Fibroblast of peridontal ligament (primary cell): ENCODE results near the gene FERMT1.
"Not testable (repeated sequence)": the region's sequence is repeated elsewhere in the genome, so short reads cannot be mapped to it uniquely, and the experiment has no call there.

Experiments used
- DNase-seq: peaks from one replicate; pipeline ENCODE4 v3.0.0-alpha.2; 2010; ENCODE audit errors: extremely low read depth

The FERMT1 gene

DNA sequence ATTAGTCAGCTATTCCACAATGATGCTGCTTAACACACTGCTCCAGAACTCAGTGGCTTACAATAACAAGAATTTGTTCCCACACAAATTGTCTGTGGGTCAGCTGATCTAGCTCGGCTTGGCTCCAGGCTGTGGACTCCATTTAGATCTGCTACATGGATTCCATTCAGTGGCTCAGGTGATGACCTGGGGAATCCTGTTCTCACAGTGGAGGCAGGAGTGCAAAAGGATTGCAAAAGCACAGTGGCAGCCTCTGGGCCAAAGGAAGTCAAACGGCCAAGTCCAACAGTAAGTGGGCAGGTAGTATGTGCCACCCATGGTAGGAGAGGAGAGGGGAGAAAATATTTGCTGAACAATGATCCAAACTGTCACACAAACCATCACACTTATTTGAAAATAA, 53.2 kb downstream of the FERMT1 start:
- DNase-seq, result no peak

DNA sequence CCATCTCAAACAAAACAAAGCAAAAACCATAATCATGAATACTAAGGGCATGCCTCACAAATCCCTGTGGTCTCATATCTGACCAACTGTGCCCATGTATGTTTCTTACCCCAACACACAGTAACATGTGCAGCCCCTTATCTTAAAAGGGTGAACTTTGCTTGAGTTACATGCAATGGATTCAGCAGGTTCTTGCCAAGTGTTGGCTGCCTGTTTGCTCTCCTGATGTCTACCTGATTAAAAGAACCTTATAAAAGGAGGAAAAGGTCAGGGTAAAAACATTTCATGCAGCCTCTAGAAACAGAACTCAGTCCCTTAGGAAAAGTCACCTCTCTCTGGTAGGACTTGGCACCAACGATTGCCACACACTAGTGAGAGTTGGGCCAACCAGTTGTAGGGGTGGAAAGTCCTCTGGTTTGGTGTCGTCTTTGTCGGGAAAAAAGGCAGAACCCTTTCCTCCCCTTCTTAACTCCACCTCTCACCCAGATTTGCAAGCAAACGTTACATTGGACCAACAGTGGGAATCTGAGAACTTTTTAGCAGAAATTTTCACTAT, 55.0 kb downstream of the FERMT1 start:
- no peak for DNase-seq

DNA sequence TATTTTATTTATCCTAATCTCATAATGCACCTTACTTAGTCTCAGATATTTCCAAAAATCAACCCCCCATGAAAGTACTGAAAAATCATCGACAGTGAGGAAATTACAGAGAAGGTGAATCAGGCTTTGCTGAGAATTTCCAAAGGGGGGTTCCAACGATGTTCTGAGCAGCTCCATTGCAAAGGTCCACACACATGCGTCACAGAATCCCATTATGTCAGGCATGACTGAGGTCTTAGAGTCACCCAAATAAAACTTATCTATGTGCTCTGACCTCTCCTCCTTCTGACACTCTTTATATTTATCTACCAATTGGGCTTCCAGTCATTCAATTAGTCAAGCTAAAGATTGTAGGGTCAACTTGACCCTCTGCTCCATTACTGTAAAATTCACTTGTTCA, 56.2 kb downstream of the FERMT1 start:
- no peak for DNase-seq

DNA sequence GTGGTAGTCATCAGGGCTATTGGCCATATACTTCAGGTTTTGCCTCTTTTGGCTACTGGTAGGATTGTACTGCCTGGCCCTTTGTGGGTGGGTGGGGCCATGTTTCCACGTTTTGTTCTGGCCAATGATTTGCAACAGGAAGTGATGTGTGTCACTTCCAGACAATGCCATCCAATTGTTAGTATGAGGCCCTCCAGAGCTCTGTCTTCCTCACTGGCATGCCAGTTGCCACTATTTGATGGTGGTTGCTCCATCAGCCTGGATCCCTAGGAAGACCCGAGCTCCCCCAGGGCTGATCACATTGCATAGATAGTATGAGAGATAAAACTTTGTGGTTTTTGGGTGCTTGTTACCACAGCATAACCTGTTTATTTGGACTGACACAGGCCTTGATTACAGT, 61.3 kb downstream of the FERMT1 start:
- DNase-seq, result no peak

DNA sequence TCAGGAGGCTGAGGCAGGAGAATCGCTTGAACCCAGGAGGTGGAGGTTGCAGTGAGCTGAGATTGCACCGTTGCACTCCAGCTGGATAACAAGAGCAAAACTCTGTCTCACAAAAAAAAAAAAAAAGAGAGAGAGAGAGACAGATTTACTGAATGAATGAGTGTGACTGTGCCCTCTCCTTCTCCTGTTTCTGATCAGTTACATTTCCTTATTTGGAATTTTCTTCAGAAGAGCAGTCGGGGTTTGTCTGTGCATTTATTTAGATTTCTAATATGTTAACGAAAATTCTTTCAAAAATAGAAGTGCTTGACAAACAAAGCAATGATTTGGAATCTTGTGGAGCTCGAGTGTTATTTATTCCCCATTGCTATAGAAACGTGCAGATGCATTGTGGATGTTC, 62.6 kb downstream of the FERMT1 start:
- DNase-seq, result no peak

DNA sequence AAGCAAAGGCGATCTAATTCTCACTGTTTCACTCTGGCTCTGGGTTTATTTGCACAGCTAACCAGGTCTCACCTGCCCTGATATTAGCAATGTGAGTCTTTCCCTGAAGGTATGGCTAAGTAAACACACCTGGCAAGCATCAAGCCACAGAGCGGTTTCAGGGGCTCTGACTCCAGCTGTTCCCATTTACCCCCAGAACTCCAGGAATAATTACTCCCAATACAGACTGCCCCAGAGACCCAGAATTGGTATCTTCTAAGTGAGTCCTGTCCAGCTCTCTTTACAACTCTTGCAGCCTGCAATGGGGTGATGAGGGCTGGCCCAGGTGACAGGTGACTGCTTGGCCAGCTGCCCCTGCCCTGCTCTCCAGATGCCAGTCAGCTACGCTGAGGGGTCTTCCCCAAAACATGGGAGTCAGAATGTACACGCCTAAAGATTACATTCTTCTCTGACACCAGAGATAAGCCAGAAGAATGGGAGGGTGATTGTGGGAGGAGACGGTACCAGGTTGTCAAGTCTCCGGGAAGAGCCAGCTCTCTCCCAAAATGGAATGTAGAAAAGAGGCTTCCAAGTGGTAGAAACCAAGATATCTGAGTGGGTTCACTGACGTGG, 64.0 kb downstream of the FERMT1 start:
- no peak for DNase-seq

DNA sequence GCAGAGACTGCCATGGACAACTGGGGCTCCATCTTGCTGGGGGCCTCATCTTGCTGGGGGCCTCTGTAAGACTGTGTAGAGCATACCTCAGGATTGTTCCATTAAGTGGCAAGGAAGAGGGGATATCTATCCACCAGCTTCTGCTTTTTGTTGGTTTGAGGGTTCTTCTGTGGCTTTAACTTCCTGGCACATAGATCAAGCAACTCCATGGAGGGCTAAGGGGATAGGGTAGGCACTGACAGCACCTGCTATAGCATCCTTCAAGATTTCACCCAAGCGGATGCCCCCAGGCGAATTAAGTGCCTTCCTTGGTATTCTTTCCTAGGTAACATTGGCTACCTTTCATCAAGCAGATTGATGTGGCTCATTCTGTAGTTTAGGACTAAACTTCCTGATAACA, 65.1 kb downstream of the FERMT1 start:
- no peak for DNase-seq

DNA sequence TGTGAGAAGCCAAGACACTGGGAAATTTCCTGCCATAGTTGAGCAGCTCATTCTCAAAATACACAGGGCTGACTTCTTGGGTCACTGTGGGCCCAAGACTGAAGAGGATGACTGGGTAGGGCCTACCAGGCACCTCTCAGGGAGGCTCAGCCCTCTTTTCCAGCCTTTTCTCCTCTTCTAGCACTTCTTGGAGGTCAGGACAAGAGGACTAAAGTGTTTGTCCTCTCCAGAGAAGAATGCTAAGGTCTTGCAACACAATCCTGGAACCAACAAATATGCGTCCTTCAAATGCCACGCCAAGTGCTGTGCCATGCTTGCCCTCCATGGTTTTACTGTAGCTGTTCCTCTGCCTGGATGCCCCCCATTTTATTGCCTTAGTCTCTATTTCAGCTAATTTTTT, 65.7 kb downstream of the FERMT1 start:
- DNase-seq, result no peak

DNA sequence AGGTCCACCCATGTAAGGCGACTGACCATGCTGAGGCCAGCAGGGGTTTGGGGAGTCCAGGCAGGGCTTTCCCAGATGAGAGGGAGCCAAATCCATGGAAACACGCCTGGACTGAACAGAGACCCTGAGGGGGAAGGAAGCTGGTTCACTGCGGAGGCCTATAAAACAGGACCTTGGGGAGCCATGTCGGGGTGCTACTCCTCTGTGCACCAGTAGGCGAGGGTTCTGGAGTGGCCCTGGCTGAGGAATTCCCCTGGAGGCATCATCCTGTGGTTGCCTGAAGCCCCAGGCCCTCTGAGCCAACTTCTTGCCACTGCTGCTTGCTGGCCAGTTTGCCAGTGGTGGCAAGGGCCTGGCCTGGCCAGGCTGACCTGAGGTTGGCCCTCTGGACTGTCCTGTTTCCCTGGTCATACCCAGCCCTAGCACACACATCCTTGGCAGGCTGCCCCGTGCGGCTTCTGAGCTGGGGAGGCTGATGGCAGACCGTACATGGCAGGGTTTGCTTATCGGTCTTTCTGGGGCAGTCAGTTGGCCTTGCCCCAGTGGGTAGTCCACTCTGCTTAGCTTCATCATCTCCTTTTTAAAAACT, 66.8 kb downstream of the FERMT1 start:
- DNase-seq, result no peak

DNA sequence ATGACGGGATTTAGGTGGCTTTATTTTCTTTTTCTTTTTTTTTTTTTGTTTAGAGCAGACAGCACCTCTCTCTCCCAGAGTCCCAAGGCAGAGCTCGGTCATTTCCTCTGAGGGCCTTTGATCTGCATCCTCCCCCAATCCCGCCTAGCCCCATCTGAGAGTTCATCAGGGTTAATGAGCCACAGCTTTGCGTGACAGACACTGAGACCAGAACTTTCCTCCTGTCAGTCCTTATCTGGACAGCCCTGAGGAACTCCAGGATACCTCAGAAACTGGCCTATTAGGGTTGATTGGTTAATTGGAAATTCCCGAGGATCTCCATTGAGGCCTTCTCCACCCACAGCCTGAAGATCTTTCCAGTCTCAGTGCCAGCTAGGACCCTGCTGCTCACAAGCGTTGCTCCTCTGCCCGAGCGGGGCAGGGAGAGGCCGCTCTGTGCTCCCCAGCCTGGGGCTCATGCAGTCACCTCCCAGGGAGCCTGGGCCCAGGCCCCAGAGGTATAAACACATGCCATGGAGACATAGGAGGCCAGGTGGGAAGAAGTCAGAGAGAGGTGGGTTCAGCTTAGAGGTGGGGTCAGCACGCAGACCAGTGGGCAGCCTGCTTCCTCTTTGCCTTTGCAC, 67.6 kb downstream of the FERMT1 start:
- DNase-seq, result no peak

DNA sequence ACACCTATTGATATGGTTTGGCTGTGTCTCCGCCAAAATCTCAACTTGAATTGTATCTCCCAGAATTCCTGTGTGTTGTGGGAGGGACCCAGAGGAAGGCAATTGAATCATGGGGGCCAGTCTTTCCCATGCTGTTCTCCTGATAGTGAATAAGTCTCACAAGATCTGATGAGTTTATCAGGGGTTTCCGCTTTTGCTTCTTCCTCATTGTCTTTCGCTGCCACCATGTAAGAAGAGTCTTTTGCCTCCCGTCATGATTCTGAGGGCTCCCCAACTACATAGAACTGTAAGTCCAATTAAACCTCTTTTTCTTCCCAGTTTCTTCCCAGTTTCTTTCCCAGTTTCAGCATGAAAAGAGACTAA, 68.2 kb downstream of the FERMT1 start:
- not testable (repeated sequence) for DNase-seq

DNA sequence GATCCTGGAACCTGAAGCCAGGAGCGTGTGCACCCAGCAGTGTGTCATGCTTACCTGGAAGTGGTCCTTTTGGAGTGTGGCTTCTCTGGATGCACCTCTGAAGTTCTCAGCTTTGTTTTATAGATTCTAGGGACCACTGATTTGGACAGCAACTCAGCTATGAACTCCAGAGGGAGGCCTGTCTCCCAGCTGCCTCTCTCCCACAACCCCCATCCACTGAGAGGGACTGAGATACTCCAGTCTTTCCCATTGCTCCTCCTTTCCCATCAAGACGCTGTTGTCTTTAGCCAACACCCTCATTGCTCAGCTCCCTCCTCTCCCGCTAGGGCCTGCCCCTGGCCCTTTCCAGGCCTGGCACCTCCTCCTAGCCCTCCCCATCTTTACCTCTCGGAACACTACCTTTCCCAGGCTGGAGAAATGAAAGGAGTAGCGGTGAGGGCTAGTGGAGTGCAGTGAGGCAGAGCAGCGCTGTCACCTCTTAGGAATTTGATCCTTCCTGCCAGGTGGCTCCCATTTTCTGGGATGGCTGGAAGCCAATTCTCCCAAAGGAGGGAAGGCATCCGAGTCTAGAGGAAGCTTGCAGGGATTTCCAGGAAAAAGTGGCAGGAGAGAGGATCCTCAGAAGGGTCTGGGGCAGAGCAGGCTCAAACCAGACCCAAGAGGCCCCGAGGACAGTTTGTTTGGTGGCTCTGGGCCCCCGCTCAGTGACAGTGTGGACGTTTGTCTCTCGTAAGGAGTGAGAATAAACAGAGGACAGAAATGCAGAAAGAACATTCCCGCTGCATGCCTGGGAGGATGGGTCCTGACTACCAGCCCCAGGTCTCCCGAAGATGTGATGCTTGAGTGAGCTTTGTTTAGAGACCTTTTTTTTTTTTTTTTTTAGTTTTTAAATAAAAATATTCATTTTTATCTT, 68.8 kb downstream of the FERMT1 start, which contains the start of gene LRRN4:
Gene LRRN4 (minus strand): TSS at position 285 of the 913 bp plus-strand sequence. CDS start 1,261 bp downstream, outside the sequence.
- DNase-seq, result no peak

DNA sequence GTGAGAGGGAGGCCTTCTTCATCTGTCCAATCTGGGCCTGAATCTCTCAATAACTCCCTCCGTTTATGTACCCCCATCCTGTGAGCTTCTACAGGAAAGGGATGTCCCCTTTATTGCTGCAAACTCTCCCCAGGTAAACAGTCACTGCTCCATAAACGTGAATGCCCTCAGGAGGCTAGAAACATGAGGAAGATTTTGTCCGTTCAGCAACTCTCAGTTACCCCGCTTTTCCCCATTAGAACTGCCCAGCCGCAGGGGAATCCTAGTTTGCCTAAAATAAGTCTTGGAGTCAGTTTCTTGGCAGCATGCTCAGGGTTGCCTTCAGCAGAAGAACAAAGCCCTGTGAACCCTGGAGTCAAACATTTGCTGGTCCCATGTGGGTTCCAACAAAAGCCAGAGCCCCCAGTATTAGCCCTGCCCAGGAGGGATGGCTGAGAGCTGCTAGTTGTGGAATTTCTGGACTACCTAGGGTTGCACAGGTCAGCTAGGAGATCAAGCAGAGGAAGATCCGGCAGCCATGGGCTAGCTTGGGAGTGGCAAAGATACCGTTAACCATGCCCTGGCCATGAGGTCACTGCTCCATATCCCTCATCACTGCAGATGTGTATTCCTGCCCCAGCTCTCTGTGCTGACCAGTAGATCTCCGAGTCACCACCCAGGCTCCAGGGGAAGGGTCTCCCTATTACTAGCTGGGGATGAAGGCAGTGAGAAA, 69.6 kb downstream of the FERMT1 start:
- DNase-seq, result no peak

DNA sequence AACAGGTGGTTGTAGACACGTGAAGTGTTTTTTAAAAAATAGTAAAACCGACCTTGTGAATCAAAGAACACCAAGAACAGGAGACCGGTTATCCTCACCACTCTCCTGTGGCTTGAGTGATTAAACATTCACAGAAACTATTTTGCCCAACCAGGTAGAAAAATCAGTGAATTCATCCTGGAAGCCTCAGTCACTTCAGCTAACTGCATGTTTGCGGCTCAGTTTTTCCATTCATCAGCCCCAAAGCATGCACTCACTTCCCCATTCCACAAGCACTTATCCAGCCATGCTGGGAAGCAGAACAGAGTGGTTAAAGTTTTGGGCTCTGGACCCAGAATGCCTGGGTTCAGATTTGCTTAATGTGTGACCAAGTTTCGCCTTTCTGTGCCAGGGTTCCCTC, 71.3 kb downstream of the FERMT1 start:
- DNase-seq, result peak; percentile 59

DNA sequence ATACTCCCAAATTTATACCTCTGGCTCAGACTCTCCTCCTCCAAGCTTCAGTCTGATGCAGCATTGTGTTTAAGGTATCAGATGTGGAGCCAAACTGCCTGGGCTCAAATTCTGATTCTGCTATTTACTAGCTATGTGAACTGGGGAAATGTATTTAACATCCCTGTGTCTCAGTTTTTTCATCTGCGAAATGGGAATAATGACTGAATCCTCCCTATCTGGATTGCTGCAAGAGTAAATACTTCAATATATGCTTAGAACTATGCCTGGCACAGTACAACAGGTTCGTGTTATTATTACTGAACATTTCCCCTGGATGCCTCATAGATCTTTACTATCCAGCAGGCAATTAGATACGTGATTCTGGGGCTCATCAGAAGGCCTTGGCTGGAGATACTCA, 74.4 kb downstream of the FERMT1 start:
- DNase-seq, result no peak

DNA sequence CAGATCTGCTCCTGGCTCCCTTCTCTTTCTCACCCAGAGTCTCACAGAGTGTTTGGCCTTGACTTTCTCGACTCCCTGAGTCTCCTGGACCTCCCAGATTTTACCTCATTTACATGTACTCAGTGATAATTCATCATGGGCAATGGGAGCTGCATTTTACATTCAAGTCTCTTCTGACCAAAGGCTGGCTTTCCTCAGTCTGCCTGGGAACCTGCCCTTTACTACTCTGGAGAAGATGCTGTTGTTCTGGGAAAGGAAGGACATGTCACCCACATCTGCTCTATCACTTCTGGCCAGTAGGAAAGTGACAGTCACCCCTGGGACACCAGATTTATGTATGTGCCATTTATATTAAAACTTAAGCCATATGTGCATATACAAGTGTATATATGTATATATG, 76.4 kb downstream of the FERMT1 start:
- DNase-seq, result no peak

DNA sequence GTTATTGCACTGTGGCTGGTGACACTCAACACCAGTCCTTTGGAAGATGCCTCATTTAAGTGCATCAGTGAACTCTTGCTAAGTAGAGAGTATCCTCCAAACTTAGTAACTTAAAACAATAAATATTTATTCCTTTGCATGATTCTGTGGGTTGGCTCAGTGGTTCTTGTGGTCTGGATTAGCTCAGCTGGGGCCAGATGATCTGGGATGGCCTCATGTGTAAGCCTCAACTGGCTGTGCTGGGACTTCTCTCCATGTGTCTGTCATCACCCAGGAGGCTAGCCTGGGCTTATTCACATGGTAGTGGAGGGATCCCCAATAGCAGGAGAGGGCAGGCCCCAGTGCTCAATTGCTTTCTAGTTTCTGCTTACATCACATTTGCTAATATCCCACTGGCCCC, 77.3 kb downstream of the FERMT1 start:
- DNase-seq, result peak; percentile 83

DNA sequence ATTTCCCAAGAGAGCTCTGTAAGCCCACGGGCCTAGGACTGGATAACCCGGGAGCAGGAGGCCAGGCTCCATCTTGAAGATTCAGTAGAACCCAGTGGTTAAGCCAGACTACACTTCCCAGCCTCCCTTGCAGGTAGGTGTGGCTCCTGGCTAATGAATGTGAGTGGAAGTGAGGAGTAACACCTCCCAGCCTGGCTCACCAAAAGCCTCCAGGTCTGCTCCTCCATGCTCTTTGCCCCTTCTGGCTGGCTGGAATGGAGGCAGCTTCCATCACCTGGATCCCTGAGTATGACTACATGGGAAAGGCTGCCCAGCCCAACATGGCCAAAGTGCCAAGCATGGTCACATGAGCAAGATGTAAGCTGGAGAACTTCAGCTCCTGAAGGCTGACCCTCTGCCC, 78.7 kb downstream of the FERMT1 start:
- DNase-seq, result no peak

DNA sequence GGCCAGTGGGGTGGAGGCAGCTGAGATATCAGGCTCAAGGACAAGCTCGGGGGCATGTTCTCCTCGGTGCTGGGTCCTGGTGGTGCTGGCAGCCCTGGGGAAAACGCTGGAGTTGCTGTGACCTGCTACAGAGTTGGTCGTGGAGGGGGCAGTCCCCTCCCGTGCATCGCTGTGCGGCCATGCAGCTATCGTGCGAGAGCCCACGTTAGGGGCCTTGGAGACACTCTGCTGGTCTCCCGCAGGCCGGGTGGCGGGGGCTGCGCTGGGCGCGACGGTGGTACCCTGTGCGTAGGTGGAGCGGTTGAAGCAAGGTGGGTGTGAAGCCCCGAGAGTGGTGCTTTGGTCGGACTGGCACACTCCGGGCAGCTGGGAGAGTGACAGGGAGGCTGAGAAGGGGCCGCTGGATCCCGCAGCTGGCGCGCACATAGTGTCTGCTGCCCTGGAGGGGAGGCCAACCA, 81.0 kb downstream of the FERMT1 start:
- DNase-seq, result no peak

DNA sequence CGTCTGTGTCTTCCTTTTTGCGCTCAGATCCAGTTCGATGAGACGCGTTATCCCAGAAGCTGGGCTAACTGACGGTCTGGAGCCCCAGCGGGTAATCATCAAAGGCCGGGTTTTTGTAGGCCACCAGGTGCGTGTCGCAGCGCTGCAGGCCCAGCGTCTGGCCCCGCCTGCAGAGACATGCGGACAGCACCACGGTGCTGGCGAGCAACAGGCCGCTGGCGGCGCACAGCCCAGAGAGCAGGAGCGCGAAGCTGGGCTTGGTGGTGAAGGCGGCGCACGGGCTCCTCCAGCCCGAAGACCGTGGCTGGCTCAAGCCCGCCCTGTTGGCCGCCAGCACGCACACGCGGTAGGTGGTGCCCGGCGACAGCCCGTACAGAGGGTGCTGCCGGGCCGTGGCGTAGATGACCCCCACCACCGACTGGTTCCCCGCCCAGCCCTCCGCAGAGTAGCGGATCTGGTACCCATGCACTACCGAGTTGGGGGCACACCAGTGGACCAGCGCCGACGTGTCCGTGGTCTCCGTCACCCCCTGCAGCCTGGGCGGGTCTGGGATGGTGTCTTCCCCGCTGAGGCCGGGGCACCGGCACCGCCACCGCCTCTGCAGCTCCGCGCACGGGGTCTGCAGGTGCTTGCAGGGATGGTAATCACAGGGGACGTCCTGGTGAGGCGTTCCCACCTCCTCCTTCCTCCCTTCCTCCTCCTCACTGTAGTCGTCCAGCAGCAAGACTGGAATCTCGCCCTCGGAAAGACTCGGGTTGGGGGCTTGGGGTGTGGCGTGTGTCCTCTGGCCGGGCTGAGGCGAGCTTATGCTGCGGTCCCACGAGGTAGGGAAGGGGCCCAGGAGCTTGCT, 81.6 kb downstream of the FERMT1 start:
- no peak for DNase-seq

DNA sequence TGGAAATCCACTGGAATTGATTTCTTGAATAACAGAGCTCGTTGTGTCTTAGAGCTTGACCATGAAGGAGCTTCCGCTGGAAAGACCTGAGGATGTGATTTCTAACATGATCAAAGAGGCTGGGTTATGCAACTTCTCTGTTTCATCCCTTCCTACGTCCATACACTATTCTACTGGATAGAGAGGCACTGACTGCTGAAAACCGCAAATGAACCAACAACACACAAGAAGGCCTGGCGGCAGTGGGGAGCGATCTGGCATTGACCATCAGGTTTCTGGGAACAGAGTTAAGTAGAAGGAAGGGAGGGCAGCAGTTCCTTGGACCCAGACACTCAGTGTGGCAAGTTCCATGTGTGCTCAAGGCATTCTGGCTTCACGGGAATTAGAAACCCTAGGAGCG, 82.3 kb downstream of the FERMT1 start:
- DNase-seq, result no peak
